Parathyroid adenoma (tissue), 2 donors: ENCODE measurements around the gene COL23A1.

Experiments used
- H2AFZ ChIP-seq: fragments of 300-600 bp; sonication (generic); one replicate; pipeline ENCODE4 v1.7.0; 2017; ENCODE audit warnings: antibody characterized with exemption, mild to moderate bottlenecking
- H3K27ac ChIP-seq: fragments of 300-600 bp; sonication (generic); one replicate; pipeline ENCODE4 v1.7.0; 2017
- H3K27me3 ChIP-seq: fragments of 300-600 bp; sonication (generic); one replicate; pipeline ENCODE4 v1.7.0; 2017; ENCODE audit warnings: low read length; ENCODE audit not compliant: control insufficient read depth, insufficient read depth
- H3K36me3 ChIP-seq: fragments of 300-600 bp; sonication (generic); one replicate; pipeline ENCODE4 v1.7.0; 2017; ENCODE audit warnings: low read length; ENCODE audit not compliant: control insufficient read depth, insufficient read depth
- H3K4me1 ChIP-seq: fragments of 300-600 bp; sonication (generic); one replicate; pipeline ENCODE4 v1.7.0; 2017; ENCODE audit warnings: control low read depth
- H3K4me2 ChIP-seq: fragments of 300-600 bp; sonication (generic); one replicate; pipeline ENCODE4 v1.7.0; 2017; ENCODE audit warnings: low read length
- H3K4me3 ChIP-seq: fragments of 300-600 bp; sonication (generic); one replicate; pipeline ENCODE4 v1.7.0; 2017; ENCODE audit warnings: low read depth, low read length
- H3K79me2 ChIP-seq: fragments of 300-600 bp; sonication (generic); one replicate; pipeline ENCODE4 v1.7.0; 2017; ENCODE audit warnings: control low read depth
- H3K9ac ChIP-seq: fragments of 300-600 bp; sonication (generic); one replicate; pipeline ENCODE4 v1.7.0; 2017; ENCODE audit warnings: mild to moderate bottlenecking
- H3K9me3 ChIP-seq: fragments of 300-600 bp; sonication (generic); one replicate; pipeline ENCODE4 v1.7.0; 2017; ENCODE audit warnings: low read length; ENCODE audit not compliant: control insufficient read depth
- CTCF ChIP-seq: fragments of 300-600 bp; sonication (generic); IDR thresholded peaks from one replicate; pipeline ENCODE4 v1.7.0; 2017; ENCODE audit warnings: antibody characterized with exemption, mild to moderate bottlenecking
- donor health status: primary hyperparathyroidism.

The COL23A1 gene

GRCh38 chr5:178505639-178506407 is 84.4 kb downstream of the COL23A1 start:
- H2AFZ ChIP-seq = no peak overlapping the region
- H3K4me3 ChIP-seq = no peak overlapping the region
- no peaks in the 10 kb centered on the region for H3K9me3 ChIP-seq
- H3K9ac ChIP-seq = no peak overlapping the region
- no peak overlapping the region for H3K27ac ChIP-seq
- no peaks in the 10 kb centered on the region for H3K79me2 ChIP-seq
- no peak overlapping the region for H3K4me2 ChIP-seq
- H3K36me3 ChIP-seq = no peaks in the 10 kb centered on the region
- no peaks in the 10 kb centered on the region for H3K27me3 ChIP-seq
- no peaks in the 10 kb centered on the region for H3K4me1 ChIP-seq
- no peak for TF ChIP-seq CTCF

GRCh38 chr5:178504340-178504960 is 85.7 kb downstream of the COL23A1 start:
- Histone ChIP-seq H3K9ac (no peak overlapping the region), H3K79me2 (no peaks in the 10 kb centered on the region), H3K27me3 (no peaks in the 10 kb centered on the region), H3K4me2 (no peak overlapping the region), H3K9me3 (no peaks in the 10 kb centered on the region), H3K36me3 (no peaks in the 10 kb centered on the region), H3K4me1 (no peaks in the 10 kb centered on the region), H2AFZ (no peak overlapping the region), H3K4me3 (no peak overlapping the region), H3K27ac (no peak overlapping the region)
- TF ChIP-seq CTCF = no peak

DNA sequence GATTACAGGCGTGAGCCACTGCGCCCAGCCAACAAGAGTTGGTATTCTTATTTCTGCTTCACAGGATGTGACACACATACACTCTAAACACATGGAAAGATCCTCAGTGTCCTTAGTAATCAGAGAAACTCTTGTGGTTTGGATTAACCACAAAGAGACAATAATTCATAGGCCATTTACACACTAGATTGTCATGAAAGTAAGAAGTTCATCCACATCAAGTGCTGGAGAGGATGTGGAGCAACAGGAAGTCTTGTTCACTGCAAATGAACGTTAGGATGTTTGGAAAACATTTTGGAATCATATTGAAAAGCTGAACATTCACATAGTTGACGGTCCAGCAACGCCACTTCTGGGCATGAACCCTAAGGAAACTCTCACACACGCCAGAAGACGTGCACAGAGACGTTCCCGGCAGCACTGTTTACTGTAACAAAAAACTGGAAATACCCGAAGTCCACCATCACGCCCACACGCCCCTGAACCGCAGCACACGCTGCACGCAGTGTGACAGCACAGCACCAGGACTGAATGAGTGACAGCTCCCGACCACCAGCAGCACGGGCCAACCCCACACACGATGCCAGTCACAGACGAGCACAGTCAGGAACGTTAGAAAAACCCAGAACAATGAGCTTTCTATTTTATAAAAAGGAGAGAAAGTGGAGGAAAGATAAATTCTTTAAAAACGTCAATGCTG is 87.6 kb downstream of the COL23A1 start:
- Histone ChIP-seq H3K36me3 (no peaks in the 10 kb centered on the region), H3K4me2 (no peak overlapping the region), H3K9me3 (no peaks in the 10 kb centered on the region), H3K79me2 (no peaks in the 10 kb centered on the region), H3K27ac (no peak overlapping the region), H3K27me3 (no peaks in the 10 kb centered on the region), H2AFZ (no peak overlapping the region), H3K9ac (no peak overlapping the region), H3K4me1 (no peaks in the 10 kb centered on the region), H3K4me3 (no peak overlapping the region)
- no peak for TF ChIP-seq CTCF

DNA sequence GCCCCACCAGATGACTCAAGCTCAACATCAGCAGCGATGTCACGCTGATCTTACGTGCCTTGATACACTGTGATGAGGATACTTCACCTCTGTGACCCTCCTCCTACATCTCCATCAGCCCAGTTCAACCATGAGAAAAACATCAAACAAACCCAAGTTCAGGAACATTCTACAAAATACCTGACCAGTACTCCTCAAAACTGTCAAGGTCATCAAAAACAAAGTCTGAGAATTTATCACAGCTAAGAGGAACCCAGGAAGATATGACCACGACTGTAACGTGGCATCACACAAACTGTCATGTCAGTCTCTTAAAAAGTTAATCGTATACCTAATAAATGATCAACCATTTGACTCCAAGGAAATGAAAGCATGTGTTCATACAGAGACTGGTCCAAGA is 90.8 kb downstream of the COL23A1 start:
- no peaks in the 10 kb centered on the region for H3K79me2 ChIP-seq
- H3K36me3 ChIP-seq = no peaks in the 10 kb centered on the region
- H3K4me3 ChIP-seq = no peak overlapping the region
- no peak overlapping the region for H3K9ac ChIP-seq
- no peak overlapping the region for H3K4me2 ChIP-seq
- no peaks in the 10 kb centered on the region for H3K9me3 ChIP-seq
- no peak overlapping the region for H2AFZ ChIP-seq
- no peak overlapping the region for H3K27ac ChIP-seq
- no peak for TF ChIP-seq CTCF
- no peaks in the 10 kb centered on the region for H3K4me1 ChIP-seq
- no peaks in the 10 kb centered on the region for H3K27me3 ChIP-seq
